RWPE2 (cell line): ENCODE measurements around the gene ESRP2.

Source experiments
- ATAC-seq: fragments of 200-7000 bp; cut with Tn5 transposase; 3 replicates; pipeline ENCODE4 v1.9.1; 2021; ENCODE audit warnings: low read depth
- DNase-seq: peaks from one replicate; pipeline ENCODE4 v3.0.0-alpha.2; 2020; ENCODE audit warnings: low spot score
- H3K27ac ChIP-seq: fragments of 450-650 bp; 2 replicates; pipeline ENCODE4 v1.5.1; 2017; ENCODE audit warnings: mild to moderate bottlenecking; ENCODE audit not compliant: poor library complexity, severe bottlenecking
- H3K27me3 ChIP-seq: fragments of 250-450 bp; sonication (Bioruptor Pico); 2 replicates; pipeline ENCODE4 v1.5.1; 2021; ENCODE audit warnings: mild to moderate bottlenecking, moderate library complexity; ENCODE audit not compliant: insufficient read depth, poor library complexity, severe bottlenecking
- H3K36me3 ChIP-seq: fragments of 250-450 bp; sonication (Bioruptor Pico); 2 replicates; pipeline ENCODE4 v1.5.1; 2020; ENCODE audit warnings: low read depth, mild to moderate bottlenecking, moderate library complexity
- H3K4me1 ChIP-seq: fragments of 250-450 bp; sonication (Bioruptor Pico); 2 replicates; pipeline ENCODE4 v1.5.1; 2021; ENCODE audit warnings: mild to moderate bottlenecking, moderate library complexity; ENCODE audit not compliant: insufficient read depth, poor library complexity, severe bottlenecking
- H3K4me3 ChIP-seq: fragments of 250-450 bp; sonication (Bioruptor Pico); 2 replicates; pipeline ENCODE4 v1.5.1; 2021; ENCODE audit warnings: mild to moderate bottlenecking, moderate library complexity; ENCODE audit not compliant: severe bottlenecking
- H3K9me3 ChIP-seq: fragments of 250-450 bp; sonication (Bioruptor Pico); 2 replicates; pipeline ENCODE4 v1.5.1; 2021; ENCODE audit warnings: mild to moderate bottlenecking, moderate library complexity; ENCODE audit not compliant: severe bottlenecking
- TF ChIP-seq, protein P1 (sequence below): fragments of 450-650 bp; IDR thresholded peaks from one replicate; pipeline ENCODE4 v1.5.1; 2017; ENCODE audit warnings: mild to moderate bottlenecking, moderate library complexity; ENCODE audit not compliant: poor library complexity, severe bottlenecking

The ESRP2 gene

GRCh38 chr16:68227183-68227793 lies 8.6 kb downstream of the ESRP2 start:
- Histone ChIP-seq H3K9me3 (no peaks in the 10 kb centered on the region), H3K4me3 (no peak overlapping the region), H3K27ac (no peak overlapping the region), H3K4me1 (no peaks in the 10 kb centered on the region), H3K36me3 (peaks cover 26% of the 10 kb centered on the region), H3K27me3 (no peaks in the 10 kb centered on the region)
- TF ChIP-seq, protein P1, sequence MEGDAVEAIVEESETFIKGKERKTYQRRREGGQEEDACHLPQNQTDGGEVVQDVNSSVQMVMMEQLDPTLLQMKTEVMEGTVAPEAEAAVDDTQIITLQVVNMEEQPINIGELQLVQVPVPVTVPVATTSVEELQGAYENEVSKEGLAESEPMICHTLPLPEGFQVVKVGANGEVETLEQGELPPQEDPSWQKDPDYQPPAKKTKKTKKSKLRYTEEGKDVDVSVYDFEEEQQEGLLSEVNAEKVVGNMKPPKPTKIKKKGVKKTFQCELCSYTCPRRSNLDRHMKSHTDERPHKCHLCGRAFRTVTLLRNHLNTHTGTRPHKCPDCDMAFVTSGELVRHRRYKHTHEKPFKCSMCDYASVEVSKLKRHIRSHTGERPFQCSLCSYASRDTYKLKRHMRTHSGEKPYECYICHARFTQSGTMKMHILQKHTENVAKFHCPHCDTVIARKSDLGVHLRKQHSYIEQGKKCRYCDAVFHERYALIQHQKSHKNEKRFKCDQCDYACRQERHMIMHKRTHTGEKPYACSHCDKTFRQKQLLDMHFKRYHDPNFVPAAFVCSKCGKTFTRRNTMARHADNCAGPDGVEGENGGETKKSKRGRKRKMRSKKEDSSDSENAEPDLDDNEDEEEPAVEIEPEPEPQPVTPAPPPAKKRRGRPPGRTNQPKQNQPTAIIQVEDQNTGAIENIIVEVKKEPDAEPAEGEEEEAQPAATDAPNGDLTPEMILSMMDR: no peak
- ATAC-seq (0 out of 3 replicates have a peak, but pooled peaks have one; percentile 8), DNase-seq (no peak)

DNA sequence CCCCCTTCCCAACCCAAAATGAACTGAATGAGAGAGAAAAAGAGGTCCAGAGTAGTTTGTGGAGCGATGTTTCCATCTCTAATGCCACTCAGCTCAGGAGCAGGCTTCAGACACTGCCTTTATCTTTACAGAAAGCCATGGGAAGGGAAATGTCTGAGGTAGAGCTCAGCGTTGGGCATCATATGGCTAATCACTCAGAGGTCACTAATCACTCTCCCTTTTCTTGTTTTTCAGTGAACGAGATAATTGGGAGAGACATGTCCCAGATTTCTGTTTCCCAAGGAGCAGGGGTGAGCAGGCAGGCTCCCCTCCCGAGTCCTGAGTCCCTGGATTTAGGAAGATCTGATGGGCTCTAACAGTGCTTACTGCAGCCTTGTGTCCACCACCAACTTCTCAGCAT lies 9.8 kb downstream of the ESRP2 start:
- Histone ChIP-seq H3K27ac (no peak overlapping the region), H3K36me3 (peaks cover 26% of the 10 kb centered on the region)
- ATAC-seq: no peak

DNA sequence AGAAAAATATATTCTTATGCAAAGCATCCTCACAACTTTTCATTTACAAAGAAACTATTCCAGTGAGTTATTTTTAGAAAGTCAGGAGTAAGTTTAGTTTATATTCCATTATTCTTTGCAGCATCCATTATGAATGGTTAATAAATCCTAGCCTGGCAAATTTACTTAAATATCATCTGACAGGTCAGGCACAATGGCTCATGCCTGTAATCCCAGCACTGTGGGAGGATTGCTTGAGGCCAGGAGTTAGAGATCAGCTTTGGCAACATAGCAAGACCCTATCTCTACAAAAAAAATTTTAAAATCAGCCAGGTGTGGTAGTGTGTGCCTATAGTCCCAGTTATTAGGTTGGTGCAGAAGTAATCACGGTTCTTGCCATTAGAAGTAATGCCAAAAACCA lies 12.9 kb downstream of the ESRP2 start:
- no peak for DNase-seq
- Histone ChIP-seq H3K36me3 (no peaks in the 10 kb centered on the region), H3K27ac (no peak overlapping the region), H3K27me3 (no peaks in the 10 kb centered on the region), H3K9me3 (no peaks in the 10 kb centered on the region), H3K4me3 (no peak overlapping the region), H3K4me1 (no peaks in the 10 kb centered on the region)
- TF ChIP-seq, protein P1: no peak
- no peak for ATAC-seq

More for the DNA sequence above, 9.8 kb downstream of the ESRP2 start:
- Histone ChIP-seq H3K4me3 (no peak overlapping the region), H3K4me1 (no peaks in the 10 kb centered on the region), H3K27me3 (no peaks in the 10 kb centered on the region), H3K9me3 (no peaks in the 10 kb centered on the region)
- no peak for DNase-seq
- TF ChIP-seq, protein P1: no peak

DNA sequence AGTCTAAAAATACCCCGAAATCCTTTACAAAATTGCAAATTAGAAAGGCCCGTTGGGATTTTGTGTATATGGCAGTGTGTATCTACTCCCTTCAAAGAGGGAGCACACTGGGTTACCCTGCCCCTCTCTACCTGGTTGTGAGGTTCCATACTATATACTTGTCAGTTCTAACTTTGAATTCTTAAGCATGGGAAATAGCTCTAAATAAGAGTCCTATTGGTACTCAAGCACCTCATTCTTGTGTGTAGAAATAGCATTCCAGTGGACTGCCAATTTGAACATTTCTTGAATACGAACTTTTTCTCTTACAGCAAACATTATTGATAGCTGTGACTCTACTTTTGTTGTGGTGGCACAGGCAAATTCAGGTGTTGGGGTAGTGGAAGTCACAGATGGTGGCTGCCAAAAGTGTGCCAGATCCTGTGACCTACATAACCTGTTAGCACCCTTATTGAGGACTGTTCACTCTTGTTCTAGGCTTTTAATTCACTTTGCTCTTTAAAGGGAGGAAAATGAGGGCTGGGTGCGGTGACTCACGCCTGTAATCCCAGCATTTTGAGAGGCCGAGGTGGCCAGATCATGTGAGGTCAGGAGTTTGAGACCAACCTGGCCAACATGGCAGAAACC lies 16.1 kb downstream of the ESRP2 start:
- ATAC-seq: no peak
- H3K9me3 ChIP-seq: no peaks in the 10 kb centered on the region
- no peak for DNase-seq
- TF ChIP-seq, protein P1: no peak
- no peaks in the 10 kb centered on the region for H3K27me3 ChIP-seq
- H3K27ac ChIP-seq: no peak overlapping the region
- H3K36me3 ChIP-seq: no peaks in the 10 kb centered on the region; the same call in 1 of the 2 replicates
- H3K4me1 ChIP-seq: no peaks in the 10 kb centered on the region
- H3K4me3 ChIP-seq: no peak overlapping the region

DNA sequence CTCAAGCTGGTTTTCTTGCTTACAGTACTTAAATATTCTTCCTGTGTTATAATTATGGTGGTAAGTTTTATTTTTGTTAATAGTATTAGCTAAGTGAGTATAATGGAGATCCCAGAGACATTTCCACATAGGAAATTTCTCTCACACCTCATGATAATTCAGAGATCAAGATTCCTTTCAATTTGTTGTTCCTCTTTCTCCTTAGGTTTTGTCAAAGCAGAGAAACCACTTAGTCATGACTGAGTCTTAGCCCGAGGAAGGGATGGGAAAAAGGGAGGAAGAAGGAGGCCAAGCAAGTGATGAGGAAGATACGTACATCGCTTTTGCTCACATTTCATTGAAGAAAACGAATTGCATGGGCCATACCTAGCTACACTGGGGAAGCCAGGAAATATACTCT lies 18.4 kb downstream of the ESRP2 start:
- Histone ChIP-seq H3K27me3 (no peaks in the 10 kb centered on the region), H3K4me1 (no peaks in the 10 kb centered on the region), H3K36me3 (no peaks in the 10 kb centered on the region; the same call in 1 of the 2 replicates), H3K4me3 (no peak overlapping the region), H3K9me3 (no peaks in the 10 kb centered on the region), H3K27ac (no peak overlapping the region)
- TF ChIP-seq, protein P1: no peak
- no peak for DNase-seq
- no peak for ATAC-seq
